ENCODE results near the gene HTR4.

The HTR4 gene

DNA sequence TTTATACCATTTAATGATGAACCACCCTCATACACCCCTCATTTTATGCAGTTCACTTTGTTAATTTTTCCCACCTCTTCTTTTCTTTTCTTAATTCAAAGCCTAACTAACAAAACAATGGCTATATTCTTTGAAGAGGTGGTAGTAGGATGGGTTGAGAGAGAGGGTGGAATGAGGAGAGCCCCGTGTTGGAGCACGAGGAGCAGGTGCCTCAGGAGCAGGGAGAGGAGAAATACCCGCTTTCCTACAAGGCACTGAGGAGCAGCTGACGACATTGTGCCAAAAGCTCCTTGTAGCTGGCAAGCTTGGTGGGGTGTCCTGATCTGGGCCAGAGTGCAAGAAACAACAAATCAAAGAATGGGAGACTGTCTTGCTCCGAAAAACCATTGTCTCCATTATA lies 129.6 kb downstream of the HTR4 start:
- no peak for DNase-seq

DNA sequence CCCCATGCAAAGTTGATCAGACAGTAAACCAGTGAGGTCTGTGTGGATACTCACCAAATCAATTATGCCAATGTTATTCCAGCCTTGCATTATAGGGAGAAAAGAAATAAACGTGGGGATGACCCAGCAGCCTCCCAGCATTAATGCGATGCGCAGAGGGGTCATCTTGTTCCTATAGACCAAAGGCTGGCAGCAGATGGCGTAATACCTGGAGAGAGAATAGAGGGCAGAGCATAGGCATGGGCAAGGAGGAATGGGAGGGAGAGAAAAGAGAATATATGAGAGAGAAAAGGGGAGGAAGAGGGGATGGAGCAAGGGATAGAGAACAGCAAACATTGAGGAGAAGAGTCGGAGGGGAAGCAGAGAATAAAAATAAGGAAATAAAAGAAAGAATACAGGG lies 131.2 kb downstream of the HTR4 start:
- no peak for DNase-seq

DNA sequence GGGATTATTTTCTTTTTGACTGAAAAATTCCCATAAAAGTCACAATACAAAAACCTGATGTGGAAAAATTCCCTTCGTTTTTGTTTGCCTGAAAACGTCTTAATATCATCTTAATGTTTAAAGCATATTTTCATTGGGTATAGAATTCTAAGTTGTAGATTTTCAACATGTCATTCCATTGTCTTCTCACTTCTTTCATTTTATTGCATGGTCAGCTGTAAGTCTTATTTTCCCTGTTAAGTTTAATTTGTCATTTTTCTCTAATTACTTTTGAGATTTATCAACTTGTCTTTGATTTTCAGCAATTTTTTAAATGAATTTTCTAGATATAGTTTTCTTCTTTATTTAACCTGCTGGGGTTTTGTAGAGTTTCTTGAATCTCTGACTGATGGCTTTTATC lies 138.9 kb downstream of the HTR4 start:
- DNase-seq: no peak

DNA sequence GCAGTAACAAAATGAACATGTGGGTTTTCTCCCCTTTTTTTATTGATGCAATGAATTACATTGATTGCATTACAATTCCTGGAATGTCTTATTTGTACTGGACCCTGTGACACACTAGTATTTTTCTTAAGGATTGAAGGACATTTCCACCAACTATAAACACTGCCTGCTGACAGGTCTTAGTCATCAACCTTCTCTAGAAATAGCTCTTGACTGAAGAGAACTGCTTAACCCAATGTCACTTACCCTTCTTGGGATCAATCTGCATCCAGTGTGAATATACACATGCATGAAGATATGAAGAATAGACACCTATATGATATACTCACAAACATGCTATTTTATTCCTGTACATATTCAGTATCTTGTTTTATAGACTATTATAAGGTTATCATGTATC lies 140.0 kb downstream of the HTR4 start:
- no peak for DNase-seq

DNA sequence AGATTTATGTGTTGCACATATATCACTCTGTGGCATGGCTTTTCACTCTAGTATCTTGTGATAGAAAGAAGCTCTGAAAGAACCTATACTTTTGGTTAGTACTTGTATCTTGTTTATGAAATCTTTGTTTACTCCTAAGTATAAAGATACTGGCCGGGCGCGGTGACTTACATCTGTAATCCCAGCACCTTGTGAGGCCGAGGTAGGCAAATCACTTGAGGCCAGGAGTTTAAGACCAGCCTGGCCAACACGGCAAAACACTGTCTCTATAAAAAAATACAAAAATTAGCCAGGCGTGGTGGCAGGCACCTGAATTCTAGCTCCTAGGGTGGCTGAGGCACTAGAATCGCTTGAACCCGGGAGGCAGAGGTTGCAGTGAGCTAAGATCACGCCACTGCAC lies 141.8 kb downstream of the HTR4 start:
- DNase-seq: no peak

DNA sequence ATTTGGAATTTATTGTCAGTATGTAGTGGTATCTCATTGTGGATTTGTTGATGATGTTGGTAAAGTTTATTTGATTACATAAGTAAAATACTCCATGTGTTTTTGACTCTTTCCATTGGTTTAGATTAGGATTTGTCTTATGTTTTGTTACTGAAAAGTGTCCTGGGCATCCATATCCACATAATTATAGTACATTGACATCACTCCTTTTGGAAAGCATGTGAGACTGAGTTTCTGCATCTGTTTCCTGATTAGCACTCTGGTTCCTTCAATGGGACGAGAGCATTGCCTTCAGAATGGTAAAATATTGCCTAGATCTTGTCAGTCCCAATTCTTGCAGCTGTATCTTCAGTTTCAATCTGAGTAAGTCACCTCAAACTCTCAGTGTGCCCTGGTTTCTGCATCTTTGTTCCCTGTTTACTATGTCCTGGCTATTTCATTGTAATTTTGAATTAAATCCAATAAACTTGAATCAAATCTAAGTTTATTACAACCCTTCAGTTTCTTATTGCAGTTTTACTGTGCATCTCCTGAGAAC lies 142.4 kb downstream of the HTR4 start:
- no peak for DNase-seq

DNA sequence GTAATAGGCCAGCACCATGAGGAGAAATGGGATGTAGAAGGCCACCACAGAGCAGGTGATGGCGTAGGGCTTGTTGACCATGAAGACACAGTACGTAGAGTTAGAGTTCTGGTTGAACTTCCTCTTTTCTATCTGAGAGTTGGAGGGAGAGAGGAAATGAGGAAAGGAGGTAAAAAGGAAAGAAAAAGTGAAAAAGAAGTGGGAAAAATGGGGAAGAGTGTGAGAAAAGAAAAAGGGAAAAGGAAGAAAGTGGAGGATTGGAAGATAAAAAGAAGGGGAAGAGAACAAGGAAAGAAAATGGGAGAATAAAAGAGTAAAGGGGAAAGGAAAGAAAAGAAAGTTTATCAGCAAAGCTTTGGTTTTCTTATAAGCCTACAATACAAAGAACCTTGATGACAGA lies 144.4 kb downstream of the HTR4 start:
- DNase-seq: no peak

DNA sequence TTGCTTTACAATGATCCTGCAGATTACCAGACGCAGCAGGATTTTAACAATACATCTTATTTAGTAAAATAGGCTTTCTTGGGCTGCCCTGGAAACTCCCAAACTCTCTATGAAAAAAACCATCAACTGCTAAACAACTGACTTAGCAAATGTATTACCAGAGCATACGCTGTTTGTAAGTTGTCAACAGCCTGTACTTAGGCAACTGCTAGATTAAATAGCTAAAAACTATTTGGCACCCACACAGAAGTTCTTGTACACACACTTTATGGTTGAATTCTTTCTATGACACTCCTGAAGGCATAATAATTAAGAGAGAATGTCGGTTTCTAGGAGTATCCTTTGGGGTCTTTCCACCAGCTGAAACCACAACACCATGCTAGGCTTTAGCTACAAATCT lies 146.7 kb downstream of the HTR4 start:
- DNase-seq: no peak

DNA sequence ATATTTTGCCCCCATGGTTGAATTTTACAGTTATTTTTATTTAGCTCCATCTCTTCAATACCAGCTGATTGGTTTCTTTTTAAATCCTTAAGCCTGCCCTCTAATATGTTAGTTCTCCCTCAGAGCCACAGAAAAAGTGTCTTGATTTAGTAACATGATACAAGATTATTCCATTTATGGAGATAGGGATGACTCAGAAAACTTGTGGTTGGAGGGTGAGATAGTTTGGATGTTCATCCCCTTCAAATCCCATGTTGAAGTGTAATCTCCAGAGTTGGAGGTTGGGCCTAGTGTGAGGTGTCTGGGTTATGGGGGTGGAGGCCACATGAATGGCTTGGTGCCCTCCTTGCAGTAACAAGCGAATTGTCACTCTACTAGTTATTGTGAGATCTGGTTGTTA lies 154.9 kb downstream of the HTR4 start:
- DNase-seq: no peak

DNA sequence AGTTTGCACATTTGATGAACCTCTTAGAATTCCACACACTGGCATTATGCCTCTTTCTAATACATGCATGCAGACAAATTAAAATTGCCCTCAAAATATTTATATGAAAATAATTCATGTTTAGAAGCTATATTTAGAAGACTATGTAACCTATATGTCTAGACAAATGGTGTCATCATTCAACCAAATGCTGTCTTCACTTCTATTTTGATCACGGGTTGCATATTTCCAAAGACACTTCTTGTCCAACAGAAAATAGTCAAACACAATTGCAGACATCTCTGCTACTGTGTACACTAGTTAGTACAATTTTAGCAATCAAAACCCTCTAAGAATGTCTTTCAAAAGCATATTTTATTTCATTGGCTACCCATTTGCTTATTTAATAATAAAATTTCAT lies 156.6 kb downstream of the HTR4 start:
- DNase-seq: no peak

DNA sequence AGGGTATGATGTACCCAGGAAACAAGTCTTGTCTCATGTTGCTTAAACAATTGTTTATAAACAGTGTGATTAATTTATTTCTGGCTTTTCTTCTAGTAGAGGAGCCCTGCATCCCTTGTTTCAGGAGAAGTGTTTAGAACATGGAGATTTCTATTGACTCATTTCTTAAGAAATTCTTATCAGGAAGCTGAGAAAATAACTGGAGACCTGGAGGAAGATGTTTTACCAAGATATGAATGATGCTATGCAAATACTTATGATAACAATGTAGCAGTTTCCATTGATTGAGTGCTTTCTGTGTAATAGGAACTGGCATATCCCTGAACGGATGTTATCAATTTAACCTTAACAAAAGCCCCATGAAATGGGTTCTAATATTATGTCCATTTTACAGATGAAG lies 162.0 kb downstream of the HTR4 start:
- DNase-seq: no peak

DNA sequence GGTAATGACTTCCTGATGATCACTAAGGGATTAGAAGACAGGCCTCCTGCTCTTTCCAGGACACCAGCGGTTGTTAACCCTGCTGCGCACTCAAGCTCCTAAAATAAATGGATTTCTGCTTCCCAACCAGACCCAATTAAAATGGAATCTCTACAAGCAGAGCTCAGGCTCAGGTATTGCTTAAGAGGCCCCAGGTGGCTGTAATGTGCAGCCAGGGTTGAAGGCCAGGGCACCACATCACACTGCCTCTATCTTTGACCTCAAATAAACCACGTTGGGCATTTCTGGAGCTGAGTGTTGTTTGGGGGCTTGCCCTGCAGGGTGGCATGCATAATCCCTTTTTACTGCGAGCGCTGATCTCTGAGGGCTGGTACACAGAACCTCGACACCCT lies 162.5 kb downstream of the HTR4 start:
- no peak for DNase-seq

DNA sequence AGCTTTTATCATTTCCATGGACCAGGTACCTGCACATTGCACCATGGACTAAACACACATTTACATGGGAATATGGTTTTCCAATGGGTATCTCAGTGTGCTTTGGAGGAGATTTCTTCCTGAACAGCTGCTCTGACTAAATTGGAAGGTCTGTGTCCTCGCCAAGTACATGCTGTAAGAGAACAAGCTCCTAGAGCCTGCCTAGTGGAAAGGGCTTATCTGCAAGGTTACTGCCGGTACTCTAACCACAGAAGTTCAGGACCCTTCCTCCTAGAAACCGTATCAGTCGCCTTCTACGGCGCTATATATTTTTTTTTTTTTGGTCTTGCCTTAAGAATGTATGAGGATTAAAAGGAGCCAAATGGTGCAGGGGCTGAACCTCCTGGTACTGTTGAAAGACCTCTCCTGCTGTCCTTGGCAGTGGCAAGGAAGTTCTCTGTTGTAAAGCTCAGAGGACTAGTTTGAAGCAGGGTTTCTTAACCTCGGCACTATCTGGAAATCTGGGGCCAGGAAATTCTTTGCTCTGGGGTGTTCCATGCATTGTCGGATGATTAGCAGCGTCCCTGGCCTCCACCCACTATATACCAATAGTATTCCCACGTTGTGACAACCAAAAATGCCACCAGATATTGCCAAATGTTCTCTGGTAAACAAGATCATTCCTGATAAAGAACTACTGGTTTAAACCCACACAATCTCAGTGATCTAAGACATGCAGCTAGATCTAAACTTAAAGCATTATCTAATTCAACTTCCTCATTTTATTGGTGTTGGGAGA lies 163.1 kb downstream of the HTR4 start:
- DNase-seq: no peak

DNA sequence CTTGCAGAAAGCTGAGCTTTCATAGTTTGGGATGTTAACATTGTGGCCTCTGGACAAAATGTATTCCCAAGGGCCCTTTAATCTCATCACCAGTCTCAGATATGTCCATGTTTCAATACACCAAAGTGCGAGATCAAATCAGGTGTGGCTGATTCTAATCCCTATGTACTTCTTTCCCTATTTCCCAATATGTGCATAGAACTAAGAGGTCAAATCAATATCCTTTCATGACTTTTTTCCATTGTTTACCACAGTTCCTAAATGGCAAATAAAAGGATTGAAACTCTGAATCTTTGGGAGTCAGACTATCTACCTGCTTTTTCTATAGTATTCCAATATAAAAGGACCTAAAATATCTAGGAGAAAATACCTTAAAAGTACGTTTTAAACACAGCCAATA lies 165.6 kb downstream of the HTR4 start:
- DNase-seq: no peak

DNA sequence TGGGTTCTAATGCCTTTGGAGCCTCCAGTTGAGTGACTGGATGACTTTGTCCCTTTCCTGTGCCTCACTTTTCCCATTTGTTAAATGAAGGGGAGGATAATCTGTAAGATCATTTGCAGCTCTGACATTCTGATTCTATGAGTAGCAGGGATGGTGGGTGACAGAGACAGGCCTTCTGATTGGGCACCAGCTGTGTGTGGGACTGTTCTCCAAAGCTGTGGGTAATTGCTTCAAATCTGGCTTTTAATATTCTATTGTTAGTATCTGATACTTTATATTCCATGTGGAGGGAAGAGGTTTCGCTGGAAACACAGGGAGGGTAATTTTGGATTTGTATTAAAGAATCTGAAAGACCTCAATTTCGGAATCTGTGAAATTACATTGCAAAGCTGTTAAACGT lies 167.9 kb downstream of the HTR4 start:
- no peak for DNase-seq

DNA sequence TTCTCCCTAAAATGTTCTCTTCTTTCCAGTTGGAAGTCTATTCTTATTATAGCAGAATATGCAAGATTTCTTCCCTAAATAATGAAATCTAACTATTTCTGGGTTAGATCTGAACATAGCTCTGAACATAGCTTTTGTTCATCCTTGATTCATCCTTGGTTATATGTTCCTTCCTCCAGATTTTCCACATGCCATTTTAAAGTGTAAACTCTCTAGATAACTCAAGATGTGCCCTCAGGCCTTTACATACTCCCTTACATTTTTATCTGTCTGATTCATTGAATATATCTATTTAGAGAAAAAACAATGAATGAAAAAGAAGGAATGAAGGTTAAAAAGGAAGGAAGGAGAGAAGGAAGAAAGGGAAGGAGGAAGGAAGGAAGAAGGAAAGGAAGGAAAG lies 169.7 kb downstream of the HTR4 start:
- DNase-seq: no peak

DNA sequence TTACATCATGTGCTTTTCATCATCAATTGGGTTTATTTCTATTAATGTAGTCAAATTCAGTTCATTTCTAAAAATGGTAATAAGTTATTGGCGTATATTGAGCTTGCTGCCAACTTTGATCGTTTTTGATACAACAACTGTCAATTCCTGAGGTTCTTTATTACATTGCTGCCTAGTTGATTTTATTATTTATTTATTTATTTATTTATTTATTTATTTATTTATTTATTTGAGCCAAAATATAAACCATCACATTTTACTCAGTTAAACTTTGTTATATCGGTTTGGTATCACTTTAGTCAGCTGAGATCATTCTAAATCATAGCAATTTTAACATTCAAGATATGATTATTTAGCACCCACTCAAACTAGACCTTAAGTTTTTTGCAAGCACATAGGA lies 170.6 kb downstream of the HTR4 start:
- no peak for DNase-seq

DNA sequence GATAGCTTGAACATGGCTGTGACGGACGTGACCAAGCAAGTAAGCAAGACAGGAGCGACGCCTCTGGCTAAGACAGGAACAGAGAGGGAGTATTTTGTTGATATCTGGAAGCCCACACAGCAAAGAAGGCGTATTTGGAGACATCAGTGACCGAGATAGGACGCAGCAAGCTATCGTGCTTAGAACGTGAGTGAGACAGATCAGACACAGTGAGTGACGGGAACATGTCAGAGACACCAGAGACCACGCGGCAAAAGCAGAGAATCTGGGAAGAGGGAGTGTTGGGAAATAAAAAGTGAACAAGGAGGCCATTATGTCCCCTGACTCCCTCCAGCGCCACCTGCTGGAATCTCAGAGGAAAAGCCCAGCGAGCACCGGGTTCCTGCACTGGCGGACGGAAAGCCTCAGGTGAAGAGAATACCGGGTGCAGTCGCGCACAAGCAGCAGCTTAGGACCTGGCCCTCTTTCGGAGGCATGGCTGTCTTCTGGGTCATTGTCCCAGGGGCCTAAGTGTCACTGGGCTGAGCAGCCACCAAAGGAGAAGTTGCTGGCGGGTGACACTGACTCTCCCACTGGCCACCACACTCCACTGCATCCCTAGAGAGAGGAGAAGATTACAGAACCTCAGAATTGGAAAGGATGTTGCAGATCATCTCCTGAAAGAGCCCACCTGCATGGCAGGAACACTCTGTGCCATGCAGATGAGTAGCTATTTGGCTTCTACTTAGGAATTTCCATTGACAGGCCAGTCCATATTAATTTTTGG lies 171.4 kb downstream of the HTR4 start:
- DNase-seq: peak; percentile 14

DNA sequence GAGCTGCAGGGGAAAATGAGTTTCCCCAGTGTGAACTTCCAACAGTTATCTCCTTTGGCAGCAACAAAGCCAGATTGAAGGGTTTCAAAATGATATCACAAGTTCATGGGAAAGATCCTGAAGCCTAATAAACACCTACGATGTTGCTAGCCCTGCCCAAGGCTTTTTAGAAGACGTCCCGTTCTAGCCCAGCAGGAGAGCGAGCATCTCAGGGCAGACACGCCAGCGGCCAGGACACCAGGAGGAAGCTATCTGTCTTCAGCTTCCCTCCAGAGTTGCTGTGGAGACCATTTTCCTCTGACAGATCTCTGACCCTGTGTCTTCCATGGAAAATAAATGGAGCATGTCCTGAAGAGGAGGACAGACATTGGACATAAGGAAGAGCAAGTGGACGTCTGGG lies 172.1 kb downstream of the HTR4 start:
- no peak for DNase-seq

DNA sequence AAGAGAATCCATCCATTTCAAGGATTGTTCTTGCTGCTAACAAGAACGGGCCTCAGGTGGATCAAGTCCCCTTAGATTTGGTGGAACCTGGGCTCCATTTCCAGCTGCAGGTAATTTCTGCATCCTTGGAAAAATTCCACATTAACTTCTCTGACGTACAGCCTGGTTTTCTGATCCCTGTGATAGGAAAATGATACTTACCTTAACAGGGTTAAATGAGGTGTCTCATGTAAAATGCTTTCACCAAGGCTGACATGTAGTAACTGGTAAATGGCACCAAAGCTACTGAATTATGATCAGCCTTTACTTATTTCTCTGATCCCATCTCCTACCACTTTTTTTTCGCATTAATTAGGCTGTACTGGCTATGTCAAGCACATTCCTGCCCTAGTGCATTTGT lies 176.9 kb downstream of the HTR4 start:
- no peak for DNase-seq

DNA sequence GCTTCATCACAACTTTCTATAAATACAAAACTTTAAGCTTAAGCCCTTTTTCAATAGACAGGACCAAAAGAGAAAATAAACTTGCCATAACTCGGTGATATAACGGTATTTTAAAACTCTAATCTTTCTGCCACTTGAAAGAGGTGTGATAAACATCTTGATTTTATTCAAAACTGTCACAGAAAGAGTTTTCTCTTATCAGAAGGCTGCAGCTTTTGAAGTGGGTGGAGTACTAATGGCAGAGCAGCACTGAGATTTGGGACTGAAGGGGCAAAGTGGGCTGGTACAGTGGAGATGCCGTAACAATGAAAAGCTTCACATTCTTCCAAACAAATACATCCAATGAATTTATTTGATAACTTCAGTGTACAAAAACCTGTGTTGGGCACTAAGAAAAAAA lies 178.0 kb downstream of the HTR4 start:
- DNase-seq: no peak

DNA sequence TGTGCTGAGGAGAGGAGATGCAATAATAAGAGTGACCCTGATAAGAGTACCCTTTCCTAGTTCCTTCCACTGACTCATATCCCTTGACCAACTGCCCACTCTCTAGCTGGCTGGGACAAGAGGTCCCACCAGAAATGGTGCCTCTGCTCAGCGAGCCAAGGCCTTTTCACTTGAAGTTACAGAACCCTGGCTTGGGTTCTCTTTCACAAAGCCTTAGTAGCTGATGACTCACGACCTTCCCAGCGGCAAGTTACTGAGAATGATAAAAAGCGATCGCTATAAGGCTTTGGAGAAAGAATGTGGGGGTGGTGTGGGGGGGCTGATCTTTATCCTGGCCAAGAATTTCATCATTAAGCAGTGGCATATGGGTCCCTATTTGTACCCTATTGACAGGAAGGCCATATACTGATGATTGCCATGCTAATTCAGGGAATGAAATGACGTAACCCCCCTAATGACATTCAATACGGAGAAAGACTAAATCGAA lies 180.3 kb downstream of the HTR4 start:
- no peak for DNase-seq

DNA sequence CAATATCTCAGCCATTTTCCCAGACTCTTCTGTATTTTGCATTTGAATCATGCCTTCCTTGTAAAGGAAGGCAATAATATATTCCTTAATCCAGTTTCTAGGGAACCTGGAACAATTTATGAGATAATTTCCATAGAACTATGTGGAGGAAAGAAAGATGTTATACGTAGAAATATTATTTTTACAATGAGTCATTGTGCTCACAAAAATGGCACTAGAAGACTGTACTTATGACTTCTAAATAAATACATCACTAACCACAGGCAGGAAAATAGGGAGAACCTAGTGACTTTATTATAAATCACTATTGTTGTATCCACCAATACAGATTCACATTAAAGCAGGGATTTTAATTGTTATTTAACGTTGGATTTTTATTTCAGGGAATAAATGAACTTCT lies 182.9 kb downstream of the HTR4 start:
- DNase-seq: no peak

DNA sequence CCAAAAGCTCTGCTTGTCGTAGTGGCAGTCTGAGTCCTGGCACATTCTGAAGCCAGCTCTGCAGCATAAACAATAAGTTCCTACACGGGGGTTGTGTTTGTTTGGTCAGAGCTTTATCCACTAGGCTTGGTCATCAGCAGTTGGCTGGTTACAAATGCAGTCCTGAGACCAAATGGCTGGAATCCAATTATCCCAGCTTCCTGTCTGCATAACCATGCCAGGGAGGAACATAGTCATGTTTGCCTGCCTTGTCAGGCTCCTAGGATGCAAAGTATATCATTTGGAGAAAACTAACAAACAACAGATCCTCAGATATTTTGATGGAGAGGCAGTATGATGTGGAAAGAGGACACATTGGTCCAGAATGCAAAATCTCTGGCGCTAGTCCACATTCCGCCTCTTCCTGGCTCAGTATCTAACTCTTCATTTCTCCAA lies 184.8 kb downstream of the HTR4 start:
- DNase-seq: no peak

Data from effector CD8-positive, alpha-beta T cell (primary cell).